Heart left ventricle (tissue), 13 donors: Measurements from ENCODE around the gene SFMBT2.

Experiments used
- POLR2A ChIP-seq, 2 donors: fragments of 450-650 bp; IDR thresholded peaks; one replicate each; pipeline ENCODE4 v1.6.1; 2017; ENCODE audit warnings: antibody characterized with exemption in 2 of 2, mild to moderate bottlenecking in 2 of 2, moderate library complexity in 2 of 2
- TF ChIP-seq, protein P1 (sequence below), 12 donors: fragments of 200-600 bp; sonication (generic) in 4 of 12; IDR thresholded peaks; one replicate each; pipeline versions ENCODE4 v1.5.0 to v1.8.0; 2018 to 2022; ENCODE audit warnings: antibody characterized with exemption in 12 of 12, mild to moderate bottlenecking in 5 of 12
- donor health status: ischemic (EF 13 %, LVEDD 7.1; RV severe dilation, severe dysfunction).
- donor health status: DM: no; HTN: yes; CAD: no.
- donor health status: DM: no; HTN: no; CAD: no.
- donor health status: ischemic (EF 25% LVEDD 6.9; RV normal size, moderate dysfunction).
- donor health status: ischemic (EF 25% LVEDD 5.7; RV mildly dilated, moderate dysfunction).
- donor health status: ischemic (EF 35%, LVEDD 5.7; RV mildly dilated, moderate dysfunction).
- donor health status: nonischemic (EF 11% LVEDD 7.7; RV severe dilation, severe dysfunction).
- donor health status: DM: yes; HTN: yes; CAD: no.
- donor health status: PGD.
- donor health status: ischemic (EF 29% LVEDD 5.4; RV normal size, mild dysfunction).
- donor health status: nonischemic (EF 23%, LVEDD 6.1; RV moderate dilation, normal function).

DNA sequence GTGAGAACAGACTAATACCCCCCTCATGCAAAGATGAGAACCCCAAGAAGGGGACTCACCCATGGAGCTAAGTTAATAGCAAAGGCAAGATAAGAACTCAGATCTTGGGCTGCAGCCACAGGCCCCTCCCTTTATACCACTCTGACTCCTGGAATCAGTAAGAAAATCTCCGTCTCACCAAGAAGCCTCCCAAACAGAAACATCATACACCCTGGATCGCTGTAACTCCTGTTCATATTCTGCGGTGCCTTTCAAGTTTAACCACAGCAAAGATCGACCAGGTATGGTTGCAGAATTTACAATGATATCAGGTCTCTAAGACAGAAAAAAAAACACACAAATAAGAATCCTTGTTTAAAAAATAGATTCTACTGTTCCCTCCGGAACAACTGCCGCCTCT is 47.1 kb downstream of the SFMBT2 start:
- TF ChIP-seq, protein P1, sequence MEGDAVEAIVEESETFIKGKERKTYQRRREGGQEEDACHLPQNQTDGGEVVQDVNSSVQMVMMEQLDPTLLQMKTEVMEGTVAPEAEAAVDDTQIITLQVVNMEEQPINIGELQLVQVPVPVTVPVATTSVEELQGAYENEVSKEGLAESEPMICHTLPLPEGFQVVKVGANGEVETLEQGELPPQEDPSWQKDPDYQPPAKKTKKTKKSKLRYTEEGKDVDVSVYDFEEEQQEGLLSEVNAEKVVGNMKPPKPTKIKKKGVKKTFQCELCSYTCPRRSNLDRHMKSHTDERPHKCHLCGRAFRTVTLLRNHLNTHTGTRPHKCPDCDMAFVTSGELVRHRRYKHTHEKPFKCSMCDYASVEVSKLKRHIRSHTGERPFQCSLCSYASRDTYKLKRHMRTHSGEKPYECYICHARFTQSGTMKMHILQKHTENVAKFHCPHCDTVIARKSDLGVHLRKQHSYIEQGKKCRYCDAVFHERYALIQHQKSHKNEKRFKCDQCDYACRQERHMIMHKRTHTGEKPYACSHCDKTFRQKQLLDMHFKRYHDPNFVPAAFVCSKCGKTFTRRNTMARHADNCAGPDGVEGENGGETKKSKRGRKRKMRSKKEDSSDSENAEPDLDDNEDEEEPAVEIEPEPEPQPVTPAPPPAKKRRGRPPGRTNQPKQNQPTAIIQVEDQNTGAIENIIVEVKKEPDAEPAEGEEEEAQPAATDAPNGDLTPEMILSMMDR (IDR thresholded peaks at IDR 0.05), result no peak
- TF ChIP-seq POLR2A (IDR thresholded peaks at IDR 0.05), result no peak
